ENCODE measurements around the gene ZC3HAV1L.
"Not testable (repeated sequence)": the region's sequence is repeated elsewhere in the genome, so short reads cannot be mapped to it uniquely, and the experiment has no call there.

Gene ZC3HAV1L

DNA sequence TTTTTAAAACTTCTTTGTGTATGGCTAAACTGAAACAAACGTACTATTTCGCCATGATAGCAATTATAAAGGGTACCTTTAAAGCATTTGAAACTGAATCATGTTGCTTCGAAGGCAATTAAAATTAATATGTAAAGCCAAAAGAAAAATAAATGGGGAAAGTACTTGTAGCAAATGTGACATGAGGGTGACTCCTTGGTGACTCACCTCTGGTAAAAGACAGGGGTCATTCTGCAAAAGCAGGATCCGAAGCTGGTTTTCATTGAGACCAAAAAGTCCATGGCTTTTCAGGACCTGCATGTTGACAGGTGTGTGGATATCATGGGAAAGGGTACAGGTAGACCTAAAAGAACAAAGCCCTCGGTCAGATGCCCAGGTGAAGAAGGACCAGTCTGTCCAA is 1.5 kb downstream of the ZC3HAV1L start:
- peak overlapping the region; percentile 59 for H3K4me3 ChIP-seq (ENCODE audit: low read length)
- peak; percentile 32 for DNase-seq (ENCODE audit: low read depth)

GRCh38 chr7:139033346-139034114 is 2.3 kb downstream of the ZC3HAV1L start:
- DNase-seq (ENCODE audit: low read depth): peak; percentile 69
- no peak for TF ChIP-seq CTCF (IDR thresholded peaks at IDR 0.05; ENCODE audit: insufficient read depth, low read depth, low read length, missing control alignments)
- H3K4me3 ChIP-seq (ENCODE audit: low read length): no peak overlapping the region

More for the DNA sequence above, 1.5 kb downstream of the ZC3HAV1L start:
- no peak for TF ChIP-seq CTCF (IDR thresholded peaks at IDR 0.05; ENCODE audit: insufficient read depth, low read depth, low read length, missing control alignments)

DNA sequence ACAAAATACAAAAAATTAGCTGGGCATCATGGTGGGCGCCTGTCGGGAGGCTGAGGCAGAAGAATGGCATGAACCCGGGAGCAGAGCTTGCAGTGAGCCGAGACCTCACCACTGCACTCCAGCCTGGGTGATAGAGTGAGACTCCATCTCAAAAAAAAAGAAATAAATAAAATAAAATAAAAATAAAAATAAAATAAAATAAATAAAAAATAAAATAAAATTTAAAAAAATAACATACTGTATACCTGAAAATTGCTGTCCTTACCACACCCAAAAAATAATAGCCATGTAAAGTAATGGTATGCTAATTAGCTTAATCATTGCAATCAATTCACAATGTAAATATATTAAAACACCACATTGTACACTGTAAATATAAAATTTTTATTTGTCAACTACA is 3.4 kb downstream of the ZC3HAV1L start:
- no peak overlapping the region for H3K4me3 ChIP-seq (ENCODE audit: low read length)
- no peak for TF ChIP-seq CTCF (IDR thresholded peaks at IDR 0.05; ENCODE audit: insufficient read depth, low read depth, low read length, missing control alignments)
- DNase-seq (ENCODE audit: low read depth): no peak

GRCh38 chr7:139029353-139029752 is 6.5 kb downstream of the ZC3HAV1L start:
- H3K4me3 ChIP-seq (ENCODE audit: low read length): no peak overlapping the region
- DNase-seq (ENCODE audit: low read depth): no peak
- TF ChIP-seq CTCF (IDR thresholded peaks at IDR 0.05; ENCODE audit: insufficient read depth, low read depth, low read length, missing control alignments): no peak

DNA sequence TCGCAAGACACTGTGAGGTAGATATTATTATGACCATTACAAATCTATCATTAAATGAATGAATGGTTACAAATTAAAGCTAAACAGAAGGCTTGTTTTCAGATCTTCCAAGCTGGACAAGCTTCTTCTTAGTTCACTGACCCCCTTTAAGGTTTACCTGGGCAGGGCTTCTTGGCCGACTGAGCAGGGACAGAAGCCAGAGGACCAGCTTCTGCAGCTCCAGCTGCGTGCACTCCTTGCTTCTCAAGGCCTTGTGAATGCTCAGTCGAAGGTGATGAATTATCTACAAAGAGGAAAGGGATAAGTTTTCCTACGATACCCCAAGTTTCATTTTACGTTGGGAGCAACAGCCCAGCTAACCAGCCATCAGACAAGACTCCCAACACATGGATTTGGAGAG is 9.3 kb downstream of the ZC3HAV1L start:
- no peak for DNase-seq (ENCODE audit: low read depth)
- TF ChIP-seq CTCF (IDR thresholded peaks at IDR 0.05; ENCODE audit: insufficient read depth, low read depth, low read length, missing control alignments): no peak
- H3K4me3 ChIP-seq (ENCODE audit: low read length): no peak overlapping the region

- H3K4me3 ChIP-seq (ENCODE audit: low read length); DNase-seq (ENCODE audit: low read depth): not testable (repeated sequence)
Observed at GRCh38 chr7:139025861-139026260, 10.0 kb downstream of the ZC3HAV1L start.

DNA sequence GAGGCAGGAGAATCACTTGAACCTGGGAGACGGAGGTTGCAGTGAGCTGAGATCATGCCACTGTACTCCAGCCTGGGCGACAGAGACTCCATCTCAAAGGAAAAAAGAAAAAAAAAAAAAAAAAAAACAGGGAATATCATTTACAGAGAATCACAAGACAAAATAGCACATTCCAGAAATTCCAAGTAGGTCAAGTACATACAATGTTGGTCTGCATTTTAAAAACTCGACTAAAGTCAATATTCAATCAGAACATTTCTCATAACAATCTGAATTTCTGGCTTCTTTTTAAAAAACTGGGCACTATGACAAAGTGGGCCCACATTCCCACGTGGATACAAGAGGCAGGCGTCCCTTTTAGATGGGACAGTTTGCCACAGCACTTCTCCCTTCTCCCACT is 12.8 kb downstream of the ZC3HAV1L start:
- no peak for DNase-seq (ENCODE audit: low read depth)
- TF ChIP-seq CTCF (IDR thresholded peaks at IDR 0.05; ENCODE audit: insufficient read depth, low read depth, low read length, missing control alignments): no peak
- H3K4me3 ChIP-seq (ENCODE audit: low read length): no peak overlapping the region
